ENCODE results near the gene KDM6A. TPM values are rescaled to one million over a fixed set of nuclear protein-coding genes. Genes with fewer than 3 reads are reported as not detected.

The KDM6A gene
- total and polyA plus RNA-seq, 2 donors (not counting 3 experiments of a cell fraction or from before 2014, with no cell fraction given) = 9.0 to 20.6 TPM

DNA sequence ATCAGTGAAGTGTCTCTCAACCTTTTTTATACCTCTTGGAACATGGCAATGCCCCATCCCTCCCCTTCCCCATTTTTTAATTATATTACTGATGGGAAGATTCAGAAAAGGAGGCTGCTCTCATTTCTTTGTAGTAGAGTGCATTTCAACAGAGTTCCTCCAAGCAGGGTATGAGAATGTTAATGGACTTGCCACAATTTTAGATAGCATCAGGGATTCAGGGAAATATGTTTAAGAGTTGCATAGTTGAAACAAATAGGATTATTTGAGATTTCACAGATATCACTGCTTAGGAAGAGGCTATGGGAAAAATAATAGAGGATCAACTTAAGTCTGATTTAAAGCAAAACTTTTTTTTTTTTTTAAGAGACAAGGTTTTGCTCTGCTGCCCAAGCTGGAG is 281.5 kb downstream of the KDM6A start:
- POLR2A ChIA-PET = no interaction called here
- Histone ChIP-seq H3K9me1 (replicated peaks; ENCODE audit: control insufficient read depth, extremely low read depth, insufficient read depth, low read length) (no peaks in the 10 kb centered on the region), H3K79me2 (ENCODE audit: control insufficient read depth, insufficient read depth, low read length) (no peaks in the 10 kb centered on the region), H4K20me1 (replicated peaks; ENCODE audit: control insufficient read depth, extremely low read depth, insufficient read depth, low read length) (no peaks in the 10 kb centered on the region), H3K27ac (ENCODE audit: insufficient read depth, low read depth, low read length) (no peak overlapping the region), H3K27me3 (ENCODE audit: control insufficient read depth in 2 of 2, insufficient read depth in 2 of 2, low read length in 2 of 2) (no peaks in the 10 kb centered on the region), H3K4me2 (ENCODE audit: insufficient read depth, low read length) (no peak overlapping the region), H3K36me3 (ENCODE audit: control insufficient read depth in 2 of 2, extremely low read depth in 1 of 2, insufficient read depth in 2 of 2, low read length in 2 of 2) (peaks cover 0 to 4% of the 10 kb centered on the region in 2 experiments), H3K9ac (replicated peaks; ENCODE audit: extremely low read depth, insufficient read depth, low read length) (no peak overlapping the region), H3K4me1 (ENCODE audit: control insufficient read depth, extremely low read depth, insufficient read depth, low read length) (no peaks in the 10 kb centered on the region), H3K4me3 (replicated peaks in 1 of 3; ENCODE audit: insufficient read depth in 1 of 3, low read depth in 1 of 3, low read length in 3 of 3) (no peak overlapping the region), H2AFZ (ENCODE audit: low read depth, low read length) (no peak overlapping the region), H3K9me3 (replicated peaks; ENCODE audit: control insufficient read depth, insufficient read depth, low read length) (no peaks in the 10 kb centered on the region)
- no peak for DNase-seq (ENCODE audit: low read depth, low spot score)
- intact Hi-C loops (cut with micrococcal nuclease) (no loop called here), dilution Hi-C loops (cut with MboI; ENCODE audit: extremely low pct_ligation_motif_present, low sequenced_read_pairs) (no loop called here)
- TF ChIP-seq POLR2A (IDR thresholded peaks at IDR 0.05; ENCODE audit: low read depth, low read length) = no peak
- TF ChIP-seq MYC (IDR thresholded peaks at IDR 0.05; ENCODE audit: low read depth, low read length) = no peak
- TF ChIP-seq JUN (IDR thresholded peaks at IDR 0.05; ENCODE audit: borderline replicate concordance, insufficient read depth, insufficient read length, low read depth) = no peak
- TF ChIP-seq, protein P1, sequence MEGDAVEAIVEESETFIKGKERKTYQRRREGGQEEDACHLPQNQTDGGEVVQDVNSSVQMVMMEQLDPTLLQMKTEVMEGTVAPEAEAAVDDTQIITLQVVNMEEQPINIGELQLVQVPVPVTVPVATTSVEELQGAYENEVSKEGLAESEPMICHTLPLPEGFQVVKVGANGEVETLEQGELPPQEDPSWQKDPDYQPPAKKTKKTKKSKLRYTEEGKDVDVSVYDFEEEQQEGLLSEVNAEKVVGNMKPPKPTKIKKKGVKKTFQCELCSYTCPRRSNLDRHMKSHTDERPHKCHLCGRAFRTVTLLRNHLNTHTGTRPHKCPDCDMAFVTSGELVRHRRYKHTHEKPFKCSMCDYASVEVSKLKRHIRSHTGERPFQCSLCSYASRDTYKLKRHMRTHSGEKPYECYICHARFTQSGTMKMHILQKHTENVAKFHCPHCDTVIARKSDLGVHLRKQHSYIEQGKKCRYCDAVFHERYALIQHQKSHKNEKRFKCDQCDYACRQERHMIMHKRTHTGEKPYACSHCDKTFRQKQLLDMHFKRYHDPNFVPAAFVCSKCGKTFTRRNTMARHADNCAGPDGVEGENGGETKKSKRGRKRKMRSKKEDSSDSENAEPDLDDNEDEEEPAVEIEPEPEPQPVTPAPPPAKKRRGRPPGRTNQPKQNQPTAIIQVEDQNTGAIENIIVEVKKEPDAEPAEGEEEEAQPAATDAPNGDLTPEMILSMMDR (IDR thresholded peaks at IDR 0.05; ENCODE audit: extremely low read depth in 1 of 2, insufficient read depth in 1 of 2, low read depth in 1 of 2, low read length in 2 of 2) = no peak
- no TSS peak for BruUV-seq (replicated peaks)
- CTCF ChIA-PET = no interaction called here
- FAIRE-seq = no peak

GRCh38 chrX:45157647-45158046 is 284.7 kb downstream of the KDM6A start:
- Histone ChIP-seq H3K4me3 (replicated peaks in 1 of 3; ENCODE audit: insufficient read depth in 1 of 3, low read depth in 1 of 3, low read length in 3 of 3) (no peak overlapping the region), H3K4me2 (ENCODE audit: insufficient read depth, low read length) (no peak overlapping the region), H3K27ac (ENCODE audit: insufficient read depth, low read depth, low read length) (no peak overlapping the region), H3K4me1 (ENCODE audit: control insufficient read depth, extremely low read depth, insufficient read depth, low read length) (no peaks in the 10 kb centered on the region), H3K36me3 (ENCODE audit: control insufficient read depth in 2 of 2, extremely low read depth in 1 of 2, insufficient read depth in 2 of 2, low read length in 2 of 2) (no peaks in the 10 kb centered on the region), H3K9me1 (replicated peaks; ENCODE audit: control insufficient read depth, extremely low read depth, insufficient read depth, low read length) (no peaks in the 10 kb centered on the region), H3K9ac (replicated peaks; ENCODE audit: extremely low read depth, insufficient read depth, low read length) (no peak overlapping the region), H3K9me3 (replicated peaks; ENCODE audit: control insufficient read depth, insufficient read depth, low read length) (no peaks in the 10 kb centered on the region), H4K20me1 (replicated peaks; ENCODE audit: control insufficient read depth, extremely low read depth, insufficient read depth, low read length) (no peaks in the 10 kb centered on the region), H3K79me2 (ENCODE audit: control insufficient read depth, insufficient read depth, low read length) (no peaks in the 10 kb centered on the region), H3K27me3 (ENCODE audit: control insufficient read depth in 2 of 2, insufficient read depth in 2 of 2, low read length in 2 of 2) (no peaks in the 10 kb centered on the region), H2AFZ (ENCODE audit: low read depth, low read length) (no peak overlapping the region)
- POLR2A ChIA-PET = no interaction called here
- intact Hi-C loops (cut with micrococcal nuclease) = no loop called here
- no TSS peak for BruUV-seq (replicated peaks)
- DNase-seq (ENCODE audit: low read depth, low spot score) (no peak), FAIRE-seq (no peak)
- CTCF ChIA-PET = no interaction called here
- dilution Hi-C loops (cut with MboI; ENCODE audit: extremely low pct_ligation_motif_present, low sequenced_read_pairs) = no loop called here
- TF ChIP-seq MYC (IDR thresholded peaks at IDR 0.05; ENCODE audit: low read depth, low read length) (no peak), POLR2AphosphoS5 (IDR thresholded peaks at IDR 0.05; ENCODE audit: insufficient read depth, low read depth, low read length) (no peak), GATA2 (IDR thresholded peaks at IDR 0.05; ENCODE audit: insufficient read depth, insufficient read length, low read depth, low read length) (no peak), FOS (IDR thresholded peaks at IDR 0.05; ENCODE audit: borderline replicate concordance, insufficient read depth, low read length) (no peak), JUN (IDR thresholded peaks at IDR 0.05; ENCODE audit: borderline replicate concordance, insufficient read depth, insufficient read length, low read depth) (no peak), EZH2 (IDR thresholded peaks at IDR 0.05; ENCODE audit: borderline replicate concordance, low read depth, low read length, severe bottlenecking) (no peak), POLR2A (IDR thresholded peaks at IDR 0.05; ENCODE audit: low read depth, low read length) (no peak)
- TF ChIP-seq, protein P1 (IDR thresholded peaks at IDR 0.05; ENCODE audit: extremely low read depth in 1 of 2, insufficient read depth in 1 of 2, low read depth in 1 of 2, low read length in 2 of 2) = no peak
- TF ChIP-seq, protein P2, sequence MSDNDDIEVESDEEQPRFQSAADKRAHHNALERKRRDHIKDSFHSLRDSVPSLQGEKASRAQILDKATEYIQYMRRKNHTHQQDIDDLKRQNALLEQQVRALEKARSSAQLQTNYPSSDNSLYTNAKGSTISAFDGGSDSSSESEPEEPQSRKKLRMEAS (IDR thresholded peaks at IDR 0.05; ENCODE audit: insufficient read depth, insufficient read length) = no peak
